Measurements from ENCODE around the gene CAMK2N1. TPM values are rescaled to one million over a fixed set of nuclear protein-coding genes. Genes with fewer than 3 reads are reported as not detected.

The CAMK2N1 gene
- total RNA-seq, 1 experiment from 2014 or later: 51.2 TPM

DNA sequence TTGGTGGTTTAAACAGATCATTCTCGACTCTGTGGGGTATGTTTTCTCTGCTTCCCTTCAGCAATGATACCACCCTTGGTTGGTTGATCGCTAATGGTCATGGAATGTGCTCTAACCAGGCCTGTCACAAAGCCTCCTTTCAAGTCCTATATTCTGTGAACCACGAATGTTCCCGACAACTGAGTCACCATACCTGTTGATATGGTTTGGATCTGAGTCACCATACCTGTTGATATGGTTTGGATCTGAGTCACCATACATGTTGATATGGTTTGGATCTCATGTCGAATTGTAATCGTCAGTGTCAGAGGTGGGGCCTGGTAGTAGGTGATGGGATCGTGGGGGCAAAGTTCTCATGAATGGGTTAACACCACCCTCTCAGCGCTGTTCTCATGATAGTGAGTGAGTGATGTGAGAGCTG is 10.2 kb upstream of the CAMK2N1 start:
- H3K9ac ChIP-seq (ENCODE audit: low read length): peak overlapping the region; percentile 76
- no peaks in the 10 kb centered on the region for H3K27me3 ChIP-seq (ENCODE audit: low read length)
- ChIA-PET CTCF (interaction anchor here (0.7 kb wide), 1 partner anchor 27 kb away, joined by 3 read pairs; no protein-coding TSS in a partner anchor), POLR2A (ENCODE audit: unreplicated experiment) (no interaction called here)
- peak overlapping the region; percentile 98 for H3K27ac ChIP-seq (ENCODE audit: low read length)
- BruUV-seq (replicated peaks): no TSS peak
- peaks cover 12% of the 10 kb centered on the region for H3F3A ChIP-seq (ENCODE audit: low read length, unreplicated experiment)
- H3K36me3 ChIP-seq (ENCODE audit: low read depth, low read length): peaks cover 13% of the 10 kb centered on the region; the same call in 1 of the 2 replicates
- H3K79me2 ChIP-seq (ENCODE audit: low read length): no peaks in the 10 kb centered on the region
- peak overlapping the region; percentile 62 for H3K4me2 ChIP-seq (ENCODE audit: low read length)
- TF ChIP-seq, protein P1, sequence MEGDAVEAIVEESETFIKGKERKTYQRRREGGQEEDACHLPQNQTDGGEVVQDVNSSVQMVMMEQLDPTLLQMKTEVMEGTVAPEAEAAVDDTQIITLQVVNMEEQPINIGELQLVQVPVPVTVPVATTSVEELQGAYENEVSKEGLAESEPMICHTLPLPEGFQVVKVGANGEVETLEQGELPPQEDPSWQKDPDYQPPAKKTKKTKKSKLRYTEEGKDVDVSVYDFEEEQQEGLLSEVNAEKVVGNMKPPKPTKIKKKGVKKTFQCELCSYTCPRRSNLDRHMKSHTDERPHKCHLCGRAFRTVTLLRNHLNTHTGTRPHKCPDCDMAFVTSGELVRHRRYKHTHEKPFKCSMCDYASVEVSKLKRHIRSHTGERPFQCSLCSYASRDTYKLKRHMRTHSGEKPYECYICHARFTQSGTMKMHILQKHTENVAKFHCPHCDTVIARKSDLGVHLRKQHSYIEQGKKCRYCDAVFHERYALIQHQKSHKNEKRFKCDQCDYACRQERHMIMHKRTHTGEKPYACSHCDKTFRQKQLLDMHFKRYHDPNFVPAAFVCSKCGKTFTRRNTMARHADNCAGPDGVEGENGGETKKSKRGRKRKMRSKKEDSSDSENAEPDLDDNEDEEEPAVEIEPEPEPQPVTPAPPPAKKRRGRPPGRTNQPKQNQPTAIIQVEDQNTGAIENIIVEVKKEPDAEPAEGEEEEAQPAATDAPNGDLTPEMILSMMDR (conservative IDR thresholded peaks at IDR 0.05; ENCODE audit: low read depth, low read length): no peak
- TF ChIP-seq EZH2phosphoT487 (IDR thresholded peaks at IDR 0.05; ENCODE audit: borderline replicate concordance, low read length): no peak
- no peak for TF ChIP-seq EZH2 (IDR thresholded peaks at IDR 0.05; ENCODE audit: low read length, unreplicated experiment)
- H3K9me2 ChIP-seq (replicated peaks; ENCODE audit: low read length): no peaks in the 10 kb centered on the region
- H3K4me1 ChIP-seq (ENCODE audit: insufficient read depth, low read length): peaks cover 47% of the 10 kb centered on the region
- ATAC-seq (peak; percentile 49), DNase-seq (peak; percentile 98)
- H3K4me3 ChIP-seq (ENCODE audit: low read length): peak overlapping the region; percentile 10; the same call in 1 of the 2 replicates
- H2AFZ ChIP-seq (ENCODE audit: low read length): no peak overlapping the region
- no peaks in the 10 kb centered on the region for H4K20me1 ChIP-seq (ENCODE audit: low read length)
- H3K9me3 ChIP-seq (ENCODE audit: low read length): no peaks in the 10 kb centered on the region
- intact Hi-C loops (cut with micrococcal nuclease): loop anchor here (10.0 kb wide), 1 partner anchor 581 kb away; no protein-coding TSS in a partner anchor

DNA sequence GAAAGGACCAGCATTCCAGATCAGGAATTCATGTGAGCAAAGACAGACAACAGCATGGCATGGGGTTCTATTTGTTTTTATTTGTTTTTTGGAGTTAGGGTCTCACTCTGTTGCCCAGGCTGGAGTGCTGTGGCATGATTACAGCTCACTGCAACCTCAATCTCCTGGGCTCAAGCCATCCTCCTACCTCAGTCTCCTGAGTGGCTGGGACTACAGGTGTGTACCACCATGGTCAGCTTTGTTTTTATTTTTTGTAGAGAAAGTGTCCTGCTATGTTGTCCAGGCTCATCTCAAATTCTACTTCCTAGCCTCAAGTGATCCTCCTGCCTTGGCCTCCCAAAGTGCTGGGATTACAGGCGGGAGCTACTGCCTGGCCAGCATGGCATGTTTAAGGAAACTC is 9.7 kb upstream of the CAMK2N1 start:
- POLR2A ChIA-PET (ENCODE audit: unreplicated experiment): no interaction called here

More for the DNA sequence above, 9.7 kb upstream of the CAMK2N1 start:
- Histone ChIP-seq H3K36me3 (ENCODE audit: low read depth, low read length) (peaks cover 9% of the 10 kb centered on the region; the same call in 1 of the 2 replicates), H3K9me3 (ENCODE audit: low read length) (no peaks in the 10 kb centered on the region), H3K27ac (ENCODE audit: low read length) (peak overlapping the region; percentile 98), H2AFZ (ENCODE audit: low read length) (no peak overlapping the region), H3K79me2 (ENCODE audit: low read length) (no peaks in the 10 kb centered on the region), H3K9ac (ENCODE audit: low read length) (peak overlapping the region; percentile 76), H3K4me2 (ENCODE audit: low read length) (peak overlapping the region; percentile 57), H3K4me3 (ENCODE audit: low read length) (no peak overlapping the region), H4K20me1 (ENCODE audit: low read length) (no peaks in the 10 kb centered on the region), H3K4me1 (ENCODE audit: insufficient read depth, low read length) (peaks cover 47% of the 10 kb centered on the region), H3K9me2 (replicated peaks; ENCODE audit: low read length) (no peaks in the 10 kb centered on the region), H3K27me3 (ENCODE audit: low read length) (no peaks in the 10 kb centered on the region), H3F3A (ENCODE audit: low read length, unreplicated experiment) (peaks cover 12% of the 10 kb centered on the region)
- no peak for DNase-seq
- intact Hi-C loops (cut with micrococcal nuclease): loop anchor here (10.0 kb wide), 1 partner anchor 581 kb away; no protein-coding TSS in a partner anchor
- ATAC-seq: no peak
- CTCF ChIA-PET: interaction anchor here (1.8 to 1.9 kb wide), 2 partner anchors 134 to 283 kb away, joined by 7 to 23 read pairs; no protein-coding TSS in a partner anchor
- TF ChIP-seq, protein P1 (conservative IDR thresholded peaks at IDR 0.05; ENCODE audit: low read depth, low read length): no peak
- TF ChIP-seq EZH2 (IDR thresholded peaks at IDR 0.05; ENCODE audit: low read length, unreplicated experiment): no peak
- no peak for TF ChIP-seq EZH2phosphoT487 (IDR thresholded peaks at IDR 0.05; ENCODE audit: borderline replicate concordance, low read length)
- BruUV-seq (replicated peaks): no TSS peak
